Small intestine (tissue), 16 donors: ENCODE data around the gene TSPAN5. TPM values are rescaled to one million over a fixed set of nuclear protein-coding genes. Genes with fewer than 3 reads are reported as not detected.
"Not testable (repeated sequence)": the region's sequence is repeated elsewhere in the genome, so short reads cannot be mapped to it uniquely, and the experiment has no call there.

Source experiments
- DNase-seq, 2 donors: peaks; one replicate each; pipeline versions ENCODE4 v3.0.0 to v3.0.0-alpha.2; 2013
- FAIRE-seq: peaks from 2 replicates; lab custom pipeline; 2012; peaks lifted over from hg19 to GRCh38; lab: Jason Lieb, UNC
- H3K27ac ChIP-seq, 3 donors: one replicate each; pipeline ENCODE4 v1.5.1; 2013; ENCODE audit warnings: low read length in 2 of 3, mild to moderate bottlenecking in 2 of 3, control low read depth in 1 of 3, inconsistent platforms in 1 of 3, low read depth in 1 of 3, moderate library complexity in 1 of 3
- H3K27me3 ChIP-seq, 3 donors: one replicate each; pipeline ENCODE4 v1.6.1; 2013; ENCODE audit warnings: low read length in 3 of 3, inconsistent platforms in 1 of 3; ENCODE audit not compliant: control insufficient read depth in 3 of 3, insufficient read depth in 3 of 3
- H3K36me3 ChIP-seq, 3 donors: one replicate each; pipeline ENCODE4 v1.6.1; 2013; ENCODE audit warnings: low read length in 3 of 3, inconsistent platforms in 1 of 3, low read depth in 1 of 3, mild to moderate bottlenecking in 1 of 3, moderate library complexity in 1 of 3; ENCODE audit not compliant: control insufficient read depth in 3 of 3, insufficient read depth in 2 of 3
- H3K4me1 ChIP-seq, 3 donors: one replicate each; pipeline ENCODE4 v1.6.1; 2013; ENCODE audit warnings: low read length in 2 of 3, inconsistent platforms in 1 of 3, low read depth in 1 of 3, mild to moderate bottlenecking in 1 of 3, moderate library complexity in 1 of 3; ENCODE audit not compliant: control insufficient read depth in 3 of 3, insufficient read depth in 2 of 3
- H3K4me3 ChIP-seq, 3 donors: one replicate each; pipeline ENCODE4 v1.5.1; 2013; ENCODE audit warnings: low read length in 3 of 3, control low read depth in 1 of 3, inconsistent platforms in 1 of 3, low read depth in 1 of 3, mild to moderate bottlenecking in 1 of 3, moderate library complexity in 1 of 3
- H3K9me3 ChIP-seq, 2 donors: one replicate each; pipeline ENCODE4 v1.6.1; 2013; ENCODE audit warnings: low read depth in 1 of 2, low read length in 1 of 2; ENCODE audit not compliant: control insufficient read depth in 2 of 2, insufficient read depth in 1 of 2
- WGBS, 3 donors: extraction: QIAGEN DNeasy Blood & Tissue Kit; methylation state at CpG; one replicate each; pipeline ENCODE4 v1.1.7; 2013; 5-methylcytosine and 5-hydroxymethylcytosine counted together
- long read RNA-seq, 10 donors: transcript quantifications; one replicate each; lab custom pipeline, GENCODE V29; 2026
- polyA plus RNA-seq, 4 donors: library from polyadenylated mRNA; stranded (reverse) in 3 of 4; unstranded in 1 of 4; fragments of 200-250 nt in 3 of 4; fragments of 120-200 nt in 1 of 4; gene quantifications; one replicate each; pipeline versions ENCODE4 v1.2.1 to v1.2.3, GENCODE V29; 2013
- donor health status: healthy with polysubstance abuse.
- donor health status: control.
- donor health status: control.
- donor health status: Bipolar disorder and iron deficiency.
- donor health status: healthy.

TSPAN5 gene
- 1 to 10 TPM in 3 of 4 donors, under 1 TPM in 1; 0.67 to 4.9 (median 2.2) TPM for polyA plus RNA-seq
- long read RNA-seq, donor 1, partial matches to known transcripts: 0 of 5 reads
- long read RNA-seq, donor 1, other reads (novel, unspliced or antisense): 0 of 5 reads
- long read RNA-seq, donor 2: 0 reads
- long read RNA-seq, donor 3, partial matches to known transcripts: 0 of 2 reads
- long read RNA-seq, donor 3, other reads (novel, unspliced or antisense): 0 of 2 reads
- long read RNA-seq, donor 4: 0 reads
- long read RNA-seq, donor 5: 0 reads
- long read RNA-seq, donor 6: 0 reads
- long read RNA-seq, donor 7, transcript TSPAN5-201 (8 exons, 3,365 nt): major isoform, 11 of 38 reads
- long read RNA-seq, donor 7, partial matches to known transcripts: 26 of 38 reads
- long read RNA-seq, donor 7, other reads (novel, unspliced or antisense): 0 of 38 reads
- long read RNA-seq, donor 8, partial matches to known transcripts: 0 of 1 reads
- long read RNA-seq, donor 8, other reads (novel, unspliced or antisense): 0 of 1 reads
- long read RNA-seq, donor 9: 0 reads
- long read RNA-seq, donor 10, transcript TSPAN5-201 (8 exons, 3,365 nt): major isoform, 8 of 24 reads
- long read RNA-seq, donor 10, partial matches to known transcripts: 15 of 24 reads
- long read RNA-seq, donor 10, other reads (novel, unspliced or antisense): 0 of 24 reads

GRCh38 chr4:98658287-98659105 is at the start of gene TSPAN5:
Gene TSPAN5 (minus strand): TSS chr4:98658611.
- DNase-seq (peak; percentile 71 to 90), FAIRE-seq (no peak)
- peak within 1 kb of the TSS; percentile 53 to 78 (median 62) for H3K4me3 ChIP-seq
- no peaks in the 10 kb centered on the region for H3K9me3 ChIP-seq
- WGBS, 3 donors: 0% methylated on average over 53 to 113 of the region's 113 CpGs
- H3K27me3 ChIP-seq: peaks cover 0 to 27% (median 2%) of the 10 kb centered on the region in 3 donors
- no peaks in the 10 kb centered on the region for H3K36me3 ChIP-seq
- peak within 1 kb of the TSS in 2 of 3 donors; percentile 54 to 64 for H3K27ac ChIP-seq
- peaks cover 0 to 34% (median 8%) of the 10 kb centered on the region in 3 donors for H3K4me1 ChIP-seq

GRCh38 chr4:98706935-98707334 is 48.5 kb upstream of the TSPAN5 start:
- Histone ChIP-seq H3K27ac (peak overlapping the region in 2 of 3 donors; percentile 28 to 66), H3K4me3 (no peak overlapping the region), H3K36me3 (no peaks in the 10 kb centered on the region), H3K27me3 (no peaks in the 10 kb centered on the region), H3K4me1 (no peaks in the 10 kb centered on the region), H3K9me3 (peaks cover 0 to 13% of the 10 kb centered on the region in 2 donors)
- DNase-seq (no peak), FAIRE-seq (no peak)
- 65 to 85% (median 77%) methylated on average over 1 of the region's 1 CpG for WGBS, 3 donors

DNA sequence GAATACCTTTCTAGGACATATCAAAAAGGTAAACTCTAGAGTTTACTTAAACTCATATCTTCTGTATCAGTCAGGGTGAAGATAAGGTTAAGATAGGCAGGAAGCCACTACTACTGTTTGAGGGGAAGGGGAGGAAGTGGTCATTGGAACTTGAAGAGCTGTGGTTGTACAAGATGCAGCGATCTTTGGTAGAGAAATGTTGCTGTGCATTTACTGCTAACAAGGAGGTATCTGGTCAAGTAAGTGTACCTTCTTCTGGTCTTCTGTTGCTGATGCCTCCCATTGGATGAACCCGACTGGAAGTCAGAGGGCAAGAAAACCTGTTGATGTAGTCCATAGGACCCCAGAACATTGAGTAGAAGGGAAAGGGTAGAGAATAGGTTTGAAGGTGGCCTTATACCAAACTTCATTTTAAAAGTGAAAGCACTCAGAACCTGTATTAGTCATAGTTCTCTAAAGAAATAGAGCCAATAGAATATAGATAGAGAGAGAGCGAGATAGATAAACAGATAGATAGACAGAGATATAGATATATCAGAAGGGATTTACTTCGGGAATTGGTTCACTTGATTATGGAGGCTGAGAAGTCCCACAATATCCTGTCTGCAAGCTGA is 47.9 kb upstream of the TSPAN5 start:
- peaks cover 0 to 13% of the 10 kb centered on the region in 2 donors for H3K9me3 ChIP-seq
- WGBS, 3 donors: 61 to 84% (median 75%) methylated on average over 4 of the region's 4 CpGs
- H3K36me3 ChIP-seq: no peaks in the 10 kb centered on the region
- H3K27ac ChIP-seq: peak overlapping the region in 2 of 3 donors; percentile 34 to 85
- FAIRE-seq: no peak
- H3K4me3 ChIP-seq: no peak overlapping the region
- H3K4me1 ChIP-seq: no peaks in the 10 kb centered on the region
- peak in 1 of 2 donors; percentile 60 for DNase-seq
- H3K27me3 ChIP-seq: no peaks in the 10 kb centered on the region

DNA sequence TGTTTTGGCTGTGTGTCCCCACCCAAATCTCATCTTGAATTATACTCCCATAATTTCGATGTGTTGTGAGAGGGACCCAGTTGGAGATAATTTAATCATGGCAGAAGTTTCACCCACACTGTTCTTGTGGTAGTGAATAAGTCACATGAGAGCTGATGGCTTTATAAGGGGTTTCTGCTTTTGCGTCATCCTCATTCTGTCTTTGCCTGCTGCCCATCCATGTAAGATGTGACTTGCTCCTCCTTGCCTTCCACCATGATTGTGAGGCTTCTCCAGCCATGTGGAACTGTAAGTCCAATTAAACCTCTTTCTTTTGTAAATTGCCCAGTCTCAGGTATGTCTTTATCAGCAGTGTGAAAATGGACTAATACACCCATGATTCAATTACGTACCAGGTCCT is 47.2 kb upstream of the TSPAN5 start:
- H3K4me3 ChIP-seq, H3K27me3 ChIP-seq, DNase-seq, H3K36me3 ChIP-seq, FAIRE-seq, H3K27ac ChIP-seq, H3K4me1 ChIP-seq: not testable (repeated sequence)
- WGBS, 3 donors: 90 to 94% (median 94%) methylated on average over 3 of the region's 3 CpGs
- H3K9me3 ChIP-seq: peaks cover under 1 to 13% of the 10 kb centered on the region in 2 donors

GRCh38 chr4:98700656-98701055 is 42.2 kb upstream of the TSPAN5 start:
- FAIRE-seq: no peak
- Histone ChIP-seq H3K4me1 (no peaks in the 10 kb centered on the region), H3K36me3 (no peaks in the 10 kb centered on the region), H3K27me3 (no peaks in the 10 kb centered on the region), H3K4me3 (no peak overlapping the region), H3K27ac (no peak overlapping the region), H3K9me3 (peaks cover 1 to 18% of the 10 kb centered on the region in 2 donors)
- 82 to 90% (median 88%) methylated on average over 3 of the region's 3 CpGs for WGBS, 3 donors
- DNase-seq: no peak

DNA sequence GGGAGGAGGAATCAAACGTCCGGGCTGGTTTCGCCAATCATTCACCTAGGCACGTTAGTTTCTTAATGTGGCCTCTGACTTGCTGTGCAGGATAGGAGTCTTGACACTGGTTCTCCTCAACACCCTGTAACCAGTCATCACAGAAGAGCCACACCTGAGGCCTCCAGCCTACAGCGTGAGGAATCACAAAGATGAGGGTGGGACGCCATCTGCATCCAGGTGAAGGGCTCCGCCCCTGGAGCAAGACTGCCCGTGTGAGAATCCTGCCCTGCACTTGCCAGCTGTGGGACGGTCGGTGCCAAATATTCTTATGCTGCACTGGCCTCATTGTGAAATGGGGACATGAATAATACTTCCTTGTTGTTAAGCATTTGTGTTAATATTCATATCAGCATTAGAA is 35.7 kb upstream of the TSPAN5 start:
- H3K4me1 ChIP-seq: no peaks in the 10 kb centered on the region
- H3K36me3 ChIP-seq: no peaks in the 10 kb centered on the region
- peaks cover 0 to 7% of the 10 kb centered on the region in 2 donors for H3K9me3 ChIP-seq
- H3K4me3 ChIP-seq: no peak overlapping the region
- WGBS, 3 donors: 82 to 89% (median 83%) methylated on average over 10 of the region's 10 CpGs
- no peaks in the 10 kb centered on the region for H3K27me3 ChIP-seq
- FAIRE-seq (no peak), DNase-seq (no peak)
- H3K27ac ChIP-seq: no peak overlapping the region

DNA sequence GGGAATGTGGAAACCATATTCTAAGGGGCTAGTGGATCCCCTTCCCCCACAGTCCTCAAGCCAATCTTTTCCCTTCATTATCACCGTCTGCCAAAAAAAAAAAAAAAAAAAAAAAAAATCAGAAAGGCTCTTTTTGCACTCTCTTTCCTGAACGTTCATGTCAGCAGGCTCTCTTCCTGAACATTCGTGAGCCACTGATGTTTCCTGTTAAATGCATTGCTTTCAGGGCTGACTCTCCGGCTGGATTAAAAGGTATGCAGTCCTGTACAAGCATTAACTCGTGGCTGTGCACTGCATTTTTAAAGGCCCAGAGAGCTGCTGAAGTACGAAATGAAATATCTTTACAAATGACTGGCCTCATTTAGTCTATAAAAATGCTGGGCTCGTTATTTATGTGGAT is 34.0 kb upstream of the TSPAN5 start:
- Histone ChIP-seq H3K4me1 (no peaks in the 10 kb centered on the region), H3K9me3 (peaks cover 0 to 6% of the 10 kb centered on the region in 2 donors), H3K27me3 (no peaks in the 10 kb centered on the region), H3K27ac (no peak overlapping the region), H3K4me3 (no peak overlapping the region), H3K36me3 (no peaks in the 10 kb centered on the region)
- 60 to 69% (median 69%) methylated on average over 7 of the region's 7 CpGs for WGBS, 3 donors
- DNase-seq: no peak
- no peak for FAIRE-seq

GRCh38 chr4:98691588-98691987 is 33.2 kb upstream of the TSPAN5 start:
- Histone ChIP-seq H3K4me3 (no peak overlapping the region), H3K4me1 (no peaks in the 10 kb centered on the region), H3K9me3 (no peaks in the 10 kb centered on the region), H3K36me3 (no peaks in the 10 kb centered on the region), H3K27ac (no peak overlapping the region), H3K27me3 (no peaks in the 10 kb centered on the region)
- no peak for FAIRE-seq
- WGBS, 3 donors: 76 to 86% (median 85%) methylated on average over 4 of the region's 4 CpGs
- no peak for DNase-seq
